Neuronal stem cell (in vitro differentiated cells): Measurements from ENCODE around the gene PLAAT2.

Experiments
- DNase-seq: peaks from one replicate; pipeline ENCODE4 v3.0.0-alpha.2; 2013; ENCODE audit warnings: low spot score
- H2AFZ ChIP-seq: one replicate; pipeline ENCODE4 v1.6.1; 2013; ENCODE audit warnings: mild to moderate bottlenecking, low read length, inconsistent platforms
- H2AK5ac ChIP-seq: 2 replicates; pipeline ENCODE4 v1.6.1; 2013; ENCODE audit warnings: low read depth, mild to moderate bottlenecking, inconsistent platforms, low read length, moderate library complexity, mixed read lengths
- H2BK120ac ChIP-seq: 2 replicates; pipeline ENCODE4 v1.6.1; 2013; ENCODE audit warnings: low read depth, mild to moderate bottlenecking, inconsistent platforms, low read length, moderate library complexity, mixed read lengths
- H2BK12ac ChIP-seq: one replicate; pipeline ENCODE4 v1.6.1; 2013; ENCODE audit warnings: low read length, inconsistent platforms
- H2BK15ac ChIP-seq: 2 replicates; pipeline ENCODE4 v1.6.1; 2013; ENCODE audit warnings: mild to moderate bottlenecking, low read length, inconsistent platforms, mixed read lengths
- H2BK5ac ChIP-seq: one replicate; pipeline ENCODE4 v1.6.1; 2013; ENCODE audit warnings: inconsistent platforms, mild to moderate bottlenecking, low read length, moderate library complexity
- H3K14ac ChIP-seq: one replicate; pipeline ENCODE4 v1.6.1; 2013; ENCODE audit warnings: low read length, inconsistent platforms
- H3K18ac ChIP-seq: 2 replicates; pipeline ENCODE4 v1.6.1; 2013; ENCODE audit warnings: low read length, inconsistent platforms
- H3K23ac ChIP-seq: 2 replicates; pipeline ENCODE4 v1.6.1; 2013; ENCODE audit warnings: low read depth, mild to moderate bottlenecking, mixed read lengths, low read length, inconsistent platforms; ENCODE audit not compliant: poor library complexity
- H3K27ac ChIP-seq: replicated peaks from 3 replicates; pipeline ENCODE4 v1.5.1; 2013; ENCODE audit warnings: low read length, inconsistent platforms
- H3K27me3 ChIP-seq, 3 experiments: 2 replicates each; pipeline ENCODE4 v1.6.1; 2013; ENCODE audit warnings: low read length in 3 of 3, mild to moderate bottlenecking in 2 of 3, inconsistent platforms in 1 of 3, low read depth in 1 of 3, mixed read lengths in 1 of 3, moderate library complexity in 1 of 3; ENCODE audit not compliant: control insufficient read depth in 3 of 3, insufficient read depth in 3 of 3
- H3K36me3 ChIP-seq, 2 donors: replicated peaks in 1 of 2; 2 replicates each; pipeline ENCODE4 v1.6.1; 2013; ENCODE audit warnings: low read length in 2 of 2; ENCODE audit not compliant: control insufficient read depth in 2 of 2, insufficient read depth in 2 of 2
- H3K4ac ChIP-seq: 2 replicates; pipeline ENCODE4 v1.6.1; 2013; ENCODE audit warnings: inconsistent platforms, mild to moderate bottlenecking, low read length, moderate library complexity
- H3K4me1 ChIP-seq, 2 donors: 1 replicate in 1 of 2; 2 replicates in 1 of 2; pipeline ENCODE4 v1.6.1; 2013; ENCODE audit warnings: low read length in 2 of 2, low read depth in 1 of 2; ENCODE audit not compliant: control insufficient read depth in 2 of 2, insufficient read depth in 1 of 2
- H3K4me2 ChIP-seq: one replicate; pipeline ENCODE4 v1.6.1; 2013; ENCODE audit warnings: mild to moderate bottlenecking, low read length, inconsistent platforms; ENCODE audit not compliant: insufficient read depth, poor library complexity, severe bottlenecking
- H3K4me3 ChIP-seq, 2 donors: 2 replicates each; pipeline ENCODE4 v1.5.1; 2013; ENCODE audit warnings: low read length in 2 of 2, mild to moderate bottlenecking in 2 of 2, inconsistent platforms in 1 of 2, moderate library complexity in 1 of 2
- H3K79me1 ChIP-seq: one replicate; pipeline ENCODE4 v1.6.1; 2013; ENCODE audit warnings: low read depth, mild to moderate bottlenecking, inconsistent platforms, low read length, moderate library complexity
- H3K9ac ChIP-seq: one replicate; pipeline ENCODE4 v1.6.1; 2013; ENCODE audit warnings: mild to moderate bottlenecking, low read depth, low read length, inconsistent platforms; ENCODE audit not compliant: poor library complexity
- H3K9me3 ChIP-seq, 2 donors: replicated peaks in 1 of 2; 2 replicates each; pipeline versions ENCODE3 to v1.6.1; 2013; ENCODE audit warnings: low read length in 2 of 2, mild to moderate bottlenecking in 2 of 2, inconsistent platforms in 1 of 2, low read depth in 1 of 2, mixed read lengths in 1 of 2, moderate library complexity in 1 of 2; ENCODE audit not compliant: control insufficient read depth in 2 of 2, insufficient read depth in 1 of 2
- H4K8ac ChIP-seq: one replicate; pipeline ENCODE4 v1.6.1; 2013; ENCODE audit warnings: low read depth, mild to moderate bottlenecking, inconsistent platforms, low read length, moderate library complexity
- H4K91ac ChIP-seq: one replicate; pipeline ENCODE4 v1.6.1; 2013; ENCODE audit warnings: low read length, low read depth, mild to moderate bottlenecking, inconsistent platforms; ENCODE audit not compliant: poor library complexity
- WGBS, 2 donors: extraction: QIAGEN DNeasy Blood & Tissue Kit; methylation state at CpG; one replicate each; pipeline ENCODE4 v1.1.7; 2013; ENCODE audit warnings: missing lambda C conversion rate in 2 of 2, mixed read lengths in 1 of 2; ENCODE audit not compliant: insufficient read length in 2 of 2, insufficient replicate concordance in 1 of 2; ENCODE audit errors: extremely low coverage in 2 of 2; 5-methylcytosine and 5-hydroxymethylcytosine counted together

The PLAAT2 gene

DNA sequence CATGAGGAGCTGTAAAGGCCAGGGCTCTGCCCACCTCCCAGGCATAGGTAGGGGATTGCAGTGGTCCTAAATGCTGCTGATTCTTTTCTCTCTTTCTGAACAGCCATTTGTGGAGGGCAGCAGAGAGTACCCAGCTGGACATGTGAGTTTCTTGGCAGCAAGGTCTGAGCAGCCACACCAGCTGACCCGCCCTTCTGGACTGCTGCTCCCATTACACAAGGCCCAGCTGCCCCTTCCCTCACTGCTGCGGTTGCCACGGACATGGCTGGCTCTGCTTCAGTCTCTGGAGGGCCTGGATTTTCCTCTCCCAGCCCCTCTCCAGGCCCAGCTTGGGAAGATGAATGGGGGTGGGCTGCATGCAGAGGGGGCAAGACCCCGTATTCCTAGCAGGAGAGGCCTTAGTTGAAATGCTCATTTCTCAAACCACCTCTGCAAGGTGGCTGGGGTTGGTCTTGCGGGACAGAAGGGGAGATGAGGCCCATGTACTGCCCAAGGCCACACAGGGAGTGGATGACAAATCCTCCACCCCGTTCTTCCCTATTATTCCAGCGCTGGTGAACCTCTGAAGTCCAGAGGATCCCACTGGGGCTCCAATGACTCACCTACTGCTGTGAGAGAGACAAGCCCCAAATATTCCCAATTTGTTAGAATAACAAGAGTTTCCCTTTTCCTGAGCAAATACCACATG is 52.7 kb downstream of the PLAAT2 start:
- Histone ChIP-seq H2BK5ac (no peak overlapping the region), H3K27me3 (peaks cover 0 to 19% (median 0%) of the 10 kb centered on the region in 3 experiments), H2BK15ac (no peak overlapping the region), H4K91ac (no peak overlapping the region), H3K4me2 (no peak overlapping the region), H3K27ac (no peak overlapping the region), H3K4me3 (no peak overlapping the region), H3K79me1 (peaks cover 1% of the 10 kb centered on the region), H3K18ac (peak overlapping the region; percentile 76), H3K14ac (no peak overlapping the region), H3K9me3 (no peaks in the 10 kb centered on the region), H2AK5ac (no peak overlapping the region), H4K8ac (no peak overlapping the region), H3K9ac (no peak overlapping the region), H3K36me3 (no peaks in the 10 kb centered on the region), H2BK12ac (no peak overlapping the region), H2AFZ (peak overlapping the region; percentile 40), H3K4ac (no peak overlapping the region), H3K23ac (no peak overlapping the region), H3K4me1 (peaks cover 0 to 13% of the 10 kb centered on the region in 2 donors), H2BK120ac (no peak overlapping the region)
- DNase-seq = no peak
- WGBS, 2 donors = no CpG with 5 or more reads among the region's 7 CpGs

- Histone ChIP-seq H3K79me1 (peaks cover 1% of the 10 kb centered on the region), H2BK5ac (peak overlapping the region; percentile 21), H3K4ac (no peak overlapping the region), H2AFZ (no peak overlapping the region), H3K4me1 (peaks cover 0 to 13% of the 10 kb centered on the region in 2 donors), H2BK12ac (no peak overlapping the region), H3K18ac (peak overlapping the region; percentile 22), H3K36me3 (no peaks in the 10 kb centered on the region), H3K14ac (peak overlapping the region; percentile 50), H4K8ac (no peak overlapping the region), H2BK15ac (peak overlapping the region; percentile 32), H2BK120ac (peak overlapping the region; percentile 17), H4K91ac (no peak overlapping the region), H3K9ac (peak overlapping the region; percentile 9), H3K4me3 (no peak overlapping the region), H2AK5ac (peak overlapping the region; percentile 33), H3K23ac (no peak overlapping the region), H3K27ac (no peak overlapping the region), H3K27me3 (peaks cover 0 to 19% (median 0%) of the 10 kb centered on the region in 3 experiments), H3K4me2 (no peak overlapping the region), H3K9me3 (no peaks in the 10 kb centered on the region)
- no peak for DNase-seq
- no CpG with 5 or more reads among the region's 12 CpGs for WGBS, 2 donors
Observed at GRCh38 chr11:63508745-63509144, 54.4 kb downstream of the PLAAT2 start.

- no peaks in the 10 kb centered on the region for H3K9me3 ChIP-seq
- H3K14ac ChIP-seq = no peak overlapping the region
- no peak overlapping the region for H3K9ac ChIP-seq
- peaks cover 0 to 13% of the 10 kb centered on the region in 2 donors for H3K4me1 ChIP-seq
- H3K4me2 ChIP-seq = no peak overlapping the region
- H2BK12ac ChIP-seq = no peak overlapping the region
- no peak overlapping the region for H3K4me3 ChIP-seq
- H3K79me1 ChIP-seq = peaks cover 1% of the 10 kb centered on the region
- no peak overlapping the region for H2AK5ac ChIP-seq
- H2BK5ac ChIP-seq = no peak overlapping the region
- peaks cover 0 to 16% (median 0%) of the 10 kb centered on the region in 3 experiments for H3K27me3 ChIP-seq
- H3K23ac ChIP-seq = no peak overlapping the region
- no peaks in the 10 kb centered on the region for H3K36me3 ChIP-seq
- WGBS, 2 donors = no CpG with 5 or more reads among the region's 3 CpGs
- H2BK15ac ChIP-seq = no peak overlapping the region
- no peak overlapping the region for H2BK120ac ChIP-seq
- peak; percentile 20 for DNase-seq
- no peak overlapping the region for H3K27ac ChIP-seq
- H2AFZ ChIP-seq = no peak overlapping the region
- no peak overlapping the region for H4K91ac ChIP-seq
- no peak overlapping the region for H3K18ac ChIP-seq
- H3K4ac ChIP-seq = no peak overlapping the region
- no peak overlapping the region for H4K8ac ChIP-seq
Observed at GRCh38 chr11:63508009-63508408, 55.2 kb downstream of the PLAAT2 start.

DNA sequence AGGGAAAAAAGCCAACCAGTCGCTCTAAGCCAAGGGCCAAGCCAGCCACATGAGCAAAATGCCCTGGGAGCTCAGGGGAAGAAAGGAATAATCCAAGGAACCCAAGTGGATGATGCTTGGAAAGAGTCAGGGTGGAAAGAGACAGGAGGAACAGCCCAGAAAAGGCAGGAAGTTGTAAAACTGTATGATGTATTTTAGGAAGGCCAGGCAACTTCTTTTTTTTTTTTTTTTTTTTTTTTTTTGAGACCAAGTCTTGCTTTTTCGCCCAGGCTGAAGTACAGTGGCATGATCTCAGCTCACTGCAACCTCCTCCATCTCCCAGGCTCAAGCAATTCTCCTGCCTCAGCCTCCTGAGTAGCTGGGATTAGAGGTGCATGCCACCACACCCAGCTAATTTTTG is 55.7 kb downstream of the PLAAT2 start:
- Histone ChIP-seq H3K4me1 (peaks cover 0 to 13% of the 10 kb centered on the region in 2 donors), H2AFZ (no peak overlapping the region), H3K9ac (no peak overlapping the region), H3K4ac (no peak overlapping the region), H3K27ac (no peak overlapping the region), H3K27me3 (peaks cover 0 to 15% (median 0%) of the 10 kb centered on the region in 3 experiments), H3K79me1 (peaks cover 1% of the 10 kb centered on the region), H3K18ac (no peak overlapping the region), H2AK5ac (no peak overlapping the region), H4K8ac (no peak overlapping the region), H3K4me3 (no peak overlapping the region), H2BK12ac (no peak overlapping the region), H3K9me3 (no peaks in the 10 kb centered on the region), H4K91ac (no peak overlapping the region), H2BK15ac (no peak overlapping the region), H3K14ac (no peak overlapping the region), H3K23ac (no peak overlapping the region), H2BK120ac (no peak overlapping the region), H3K36me3 (no peaks in the 10 kb centered on the region), H2BK5ac (no peak overlapping the region), H3K4me2 (no peak overlapping the region)
- no CpG with 5 or more reads among the region's 2 CpGs for WGBS, 2 donors
- no peak for DNase-seq
